Keratinocyte (primary cell): ENCODE results near the gene EDDM13. TPM values are rescaled to one million over a fixed set of nuclear protein-coding genes. Genes with fewer than 3 reads are reported as not detected.

ENCODE experiments used
- DNase-seq: peaks from one replicate; pipeline ENCODE4 v3.0.0-alpha.2; 2011; ENCODE audit warnings: low read depth, missing footprints, low spot score
- FAIRE-seq: peaks from 2 replicates; lab custom pipeline; 2011; peaks lifted over from hg19 to GRCh38; lab: Jason Lieb, UNC
- H2AFZ ChIP-seq: 2 replicates; pipeline ENCODE4 v1.6.0; 2012; ENCODE audit warnings: low read length, control low read depth, inconsistent platforms; ENCODE audit not compliant: control insufficient read depth
- H3K27ac ChIP-seq: 2 replicates; pipeline ENCODE4 v1.5.1; 2011; ENCODE audit warnings: low read length; ENCODE audit not compliant: control insufficient read depth, insufficient read depth
- H3K27me3 ChIP-seq: 3 replicates; pipeline ENCODE4 v1.6.0; 2011; ENCODE audit warnings: low read length; ENCODE audit not compliant: control insufficient read depth, insufficient read depth; ENCODE audit errors: extremely low read depth
- H3K36me3 ChIP-seq, 2 experiments: 2 replicates in 1 of 2; 3 replicates in 1 of 2; pipeline ENCODE4 v1.5.1; 2011; ENCODE audit warnings: low read length in 2 of 2, mild to moderate bottlenecking in 1 of 2; ENCODE audit not compliant: control insufficient read depth in 2 of 2, insufficient read depth in 2 of 2; ENCODE audit errors: extremely low read depth in 1 of 2
- H3K4me1 ChIP-seq: 3 replicates; pipeline ENCODE4 v1.5.1; 2011; ENCODE audit warnings: low read length; ENCODE audit not compliant: control insufficient read depth, insufficient read depth; ENCODE audit errors: extremely low read depth
- H3K4me2 ChIP-seq: 3 replicates; pipeline ENCODE4 v1.6.0; 2011; ENCODE audit warnings: low read depth, low read length; ENCODE audit not compliant: control insufficient read depth, insufficient read depth; ENCODE audit errors: extremely low read depth
- H3K4me3 ChIP-seq, 3 experiments: fragments of 200-600 bp in 1 of 3; sonication (generic) in 1 of 3; 2 replicates in 2 of 3; 3 replicates in 1 of 3; pipeline ENCODE4 v1.5.1; 2011 to 2016; ENCODE audit warnings: low read length in 3 of 3, mild to moderate bottlenecking in 3 of 3, control low read depth in 2 of 3, inconsistent platforms in 1 of 3, low read depth in 1 of 3, mixed read lengths in 1 of 3, mixed run types in 1 of 3, moderate library complexity in 1 of 3; ENCODE audit not compliant: control insufficient read depth in 2 of 3, insufficient read depth in 2 of 3; ENCODE audit errors: extremely low read depth in 1 of 3
- H3K79me2 ChIP-seq: 2 replicates; pipeline ENCODE4 v1.6.0; 2012; ENCODE audit warnings: low read length; ENCODE audit not compliant: control insufficient read depth, insufficient read depth
- H3K9ac ChIP-seq: 3 replicates; pipeline ENCODE4 v1.6.0; 2011; ENCODE audit warnings: low read length; ENCODE audit not compliant: control insufficient read depth, insufficient read depth; ENCODE audit errors: extremely low read depth
- H3K9me1 ChIP-seq: 3 replicates; pipeline ENCODE4 v1.6.0; 2011; ENCODE audit warnings: low read length; ENCODE audit not compliant: control insufficient read depth, insufficient read depth; ENCODE audit errors: extremely low read depth
- H3K9me3 ChIP-seq: 2 replicates; pipeline ENCODE4 v1.5.1; 2012; ENCODE audit warnings: low read depth, low read length; ENCODE audit not compliant: control insufficient read depth
- H4K20me1 ChIP-seq: 3 replicates; pipeline ENCODE4 v1.6.0; 2011; ENCODE audit warnings: low read length; ENCODE audit not compliant: control insufficient read depth, insufficient read depth; ENCODE audit errors: extremely low read depth
- EZH2 ChIP-seq: IDR thresholded peaks from one replicate; pipeline ENCODE4 v1.6.1; 2012; ENCODE audit warnings: inconsistent platforms, mild to moderate bottlenecking, low read length, moderate library complexity
- dilution Hi-C: fragments of 300-500 bp; cut with MboI; formaldehyde crosslinking; loops from one replicate; pipeline ENCODE4 v1.7.0; 2020; ENCODE audit warnings: low sequenced_read_pairs; ENCODE audit not compliant: extremely low pct_ligation_motif_present
- polyA minus RNA-seq, 3 experiments: library from RNA; depleted of rRNA, polyadenylated mRNA; stranded (reverse); fragments of >200 nt; gene quantifications; 1 replicate in 1 of 3; 2 replicates in 1 of 3; 3 replicates in 1 of 3; pipeline ENCODE4 v1.2.3, GENCODE V29; 2011
- polyA plus RNA-seq, 5 experiments: library from polyadenylated mRNA; depleted of rRNA in 3 of 5; stranded (reverse) in 3 of 5; stranded (forward) in 1 of 5; unstranded in 1 of 5; fragments of >200 nt; gene quantifications; 1 replicate in 1 of 5; 2 replicates in 3 of 5; 3 replicates in 1 of 5; pipeline versions ENCODE4 v1.2.1 to v1.2.3, GENCODE V29; 2011 to 2012; ENCODE audit warnings: missing spikeins in 2 of 5, low read depth in 1 of 5, low replicate concordance in 1 of 5
- TF ChIP-seq, protein P1 (sequence below), 3 experiments: IDR thresholded peaks in 1 of 3; conservative IDR thresholded peaks in 1 of 3; optimal IDR thresholded peaks in 1 of 3; 2 replicates in 2 of 3; 3 replicates in 1 of 3; pipeline versions ENCODE3 to v1.5.1; 2011; ENCODE audit warnings: low read length in 3 of 3, mild to moderate bottlenecking in 3 of 3, moderate library complexity in 2 of 3, control low read depth in 1 of 3, inconsistent platforms in 1 of 3; ENCODE audit not compliant: insufficient read depth in 2 of 3; ENCODE audit errors: extremely low read depth in 1 of 3

EDDM13 gene, protein sequence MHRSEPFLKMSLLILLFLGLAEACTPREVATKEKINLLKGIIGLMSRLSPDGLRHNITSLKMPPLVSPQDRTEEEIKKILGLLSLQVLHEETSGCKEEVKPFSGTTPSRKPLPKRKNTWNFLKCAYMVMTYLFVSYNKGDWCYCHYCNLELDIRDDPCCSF
- polyA plus RNA-seq (3.0 to 7.4 TPM (median 6.1 TPM) in 3 replicates), polyA minus RNA-seq (1.5 to 7.5 TPM (median 1.8 TPM) in 3 replicates)
- 1.8 TPM for polyA plus RNA-seq (2011; ENCODE audit: low read depth)
- 2.0 and 3.8 TPM in 2 replicates for polyA plus RNA-seq (2011; cell fraction: cytosol; rRNA removed)
- 10.8 and 15.5 TPM in 2 replicates for polyA plus RNA-seq (2011; cell fraction: nucleus; rRNA removed)
- polyA plus RNA-seq (2012; ENCODE audit: low replicate concordance), result 2.2 and 5.1 TPM in 2 replicates
- not detected for polyA minus RNA-seq (2011; cell fraction: cytosol; rRNA and poly(A)+ RNA removed)
- polyA minus RNA-seq (2011; cell fraction: nucleus; rRNA and poly(A)+ RNA removed), result not detected in 2 replicates

DNA sequence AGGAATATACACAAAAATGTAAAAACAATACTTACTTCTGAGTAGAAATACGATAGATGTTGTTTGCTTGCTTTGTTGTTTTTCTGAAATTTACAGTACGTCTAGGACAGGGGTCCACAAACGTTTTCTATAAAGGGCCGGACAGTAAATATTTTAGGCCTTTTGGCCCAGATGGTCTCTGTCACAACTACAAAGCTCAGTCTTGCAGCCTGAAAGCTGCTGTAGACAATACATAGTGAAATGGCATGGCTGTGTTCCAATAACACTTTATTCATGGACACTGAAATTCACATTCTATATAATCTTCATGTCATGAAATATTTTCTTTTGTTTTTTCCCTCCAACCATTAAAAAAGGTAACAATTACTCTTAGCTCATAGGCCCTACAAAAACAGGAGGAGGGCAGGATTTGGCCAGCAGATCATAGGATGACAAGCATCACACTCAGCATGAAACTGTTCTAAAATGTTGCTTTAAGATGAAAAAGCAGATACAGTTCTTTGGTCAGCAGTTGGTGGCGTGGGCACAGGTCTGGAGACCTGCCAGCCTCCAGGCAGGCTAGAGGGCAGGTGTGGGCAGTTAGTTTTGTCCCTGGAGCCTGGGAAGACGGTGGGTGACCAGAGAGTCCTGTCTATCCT, at the start of gene EDDM13:
Gene EDDM13 (plus strand): TSS at position 588 of the 638 bp plus-strand sequence. CDS start 87 bp downstream, outside the sequence.
- Histone ChIP-seq H3K4me2 (no peak within 1 kb of the TSS), H3K27ac (no peak within 1 kb of the TSS), H3K36me3 (no peaks in the 10 kb centered on the region), H3K9ac (no peak within 1 kb of the TSS), H3K4me1 (peaks cover 7% of the 10 kb centered on the region), H3K9me1 (no peaks in the 10 kb centered on the region), H3K9me3 (no peaks in the 10 kb centered on the region), H3K27me3 (no peaks in the 10 kb centered on the region), H3K4me3 (no peak within 1 kb of the TSS), H2AFZ (no peak within 1 kb of the TSS), H4K20me1 (no peaks in the 10 kb centered on the region), H3K79me2 (no peaks in the 10 kb centered on the region)
- TF ChIP-seq, protein P1, sequence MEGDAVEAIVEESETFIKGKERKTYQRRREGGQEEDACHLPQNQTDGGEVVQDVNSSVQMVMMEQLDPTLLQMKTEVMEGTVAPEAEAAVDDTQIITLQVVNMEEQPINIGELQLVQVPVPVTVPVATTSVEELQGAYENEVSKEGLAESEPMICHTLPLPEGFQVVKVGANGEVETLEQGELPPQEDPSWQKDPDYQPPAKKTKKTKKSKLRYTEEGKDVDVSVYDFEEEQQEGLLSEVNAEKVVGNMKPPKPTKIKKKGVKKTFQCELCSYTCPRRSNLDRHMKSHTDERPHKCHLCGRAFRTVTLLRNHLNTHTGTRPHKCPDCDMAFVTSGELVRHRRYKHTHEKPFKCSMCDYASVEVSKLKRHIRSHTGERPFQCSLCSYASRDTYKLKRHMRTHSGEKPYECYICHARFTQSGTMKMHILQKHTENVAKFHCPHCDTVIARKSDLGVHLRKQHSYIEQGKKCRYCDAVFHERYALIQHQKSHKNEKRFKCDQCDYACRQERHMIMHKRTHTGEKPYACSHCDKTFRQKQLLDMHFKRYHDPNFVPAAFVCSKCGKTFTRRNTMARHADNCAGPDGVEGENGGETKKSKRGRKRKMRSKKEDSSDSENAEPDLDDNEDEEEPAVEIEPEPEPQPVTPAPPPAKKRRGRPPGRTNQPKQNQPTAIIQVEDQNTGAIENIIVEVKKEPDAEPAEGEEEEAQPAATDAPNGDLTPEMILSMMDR (optimal IDR thresholded peaks at IDR 0.05 in 1 of 3, IDR thresholded peaks at IDR 0.05 in 1 of 3, conservative IDR thresholded peaks at IDR 0.05 in 1 of 3; ENCODE audit: extremely low read depth in 1 of 3, insufficient read depth in 2 of 3, low read length in 3 of 3), result no peak
- no peak for TF ChIP-seq EZH2
- dilution Hi-C loops, result no loop called here
- DNase-seq, result no peak
- no peak for FAIRE-seq

DNA sequence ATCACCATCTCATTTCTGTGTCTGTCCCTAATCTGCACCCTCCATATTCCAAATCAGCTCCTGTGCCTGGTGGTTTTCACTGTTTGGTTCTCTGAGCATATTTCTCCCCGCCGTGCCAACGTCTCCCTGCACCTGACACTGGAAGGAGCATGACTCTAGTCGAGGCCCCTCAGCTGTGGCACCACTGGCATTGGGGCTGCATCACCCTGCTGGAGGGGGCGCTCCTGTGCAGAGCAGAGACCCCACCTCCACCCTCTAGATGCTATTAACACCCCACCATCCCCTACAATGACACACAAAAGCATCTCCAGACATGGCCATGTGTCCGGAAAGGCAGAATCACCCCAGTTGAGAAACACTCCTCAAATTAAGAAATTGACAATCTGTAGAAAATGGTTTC, 49.6 kb upstream of the EDDM13 start:
- Histone ChIP-seq H3K27ac (no peak overlapping the region), H3K79me2 (no peaks in the 10 kb centered on the region), H3K9me3 (no peaks in the 10 kb centered on the region), H3K4me2 (no peak overlapping the region), H3K9me1 (no peaks in the 10 kb centered on the region), H2AFZ (no peak overlapping the region), H3K9ac (no peak overlapping the region), H3K4me1 (peaks cover under 1% of the 10 kb centered on the region), H3K27me3 (no peaks in the 10 kb centered on the region), H4K20me1 (no peaks in the 10 kb centered on the region), H3K36me3 (no peaks in the 10 kb centered on the region), H3K4me3 (no peak overlapping the region)
- TF ChIP-seq, protein P1 (optimal IDR thresholded peaks at IDR 0.05 in 1 of 3, IDR thresholded peaks at IDR 0.05 in 1 of 3, conservative IDR thresholded peaks at IDR 0.05 in 1 of 3; ENCODE audit: extremely low read depth in 1 of 3, insufficient read depth in 2 of 3, low read length in 3 of 3), result no peak
- TF ChIP-seq EZH2, result no peak
- DNase-seq (no peak), FAIRE-seq (no peak)
- dilution Hi-C loops, result no loop called here
